ENCODE results near the gene ZNF148. TPM values are rescaled to one million over a fixed set of nuclear protein-coding genes. Genes with fewer than 3 reads are reported as not detected.

Gene ZNF148
- total RNA-seq, 1 donor from 2014 or later, result 45.2 TPM

Other genes with a start within 250 kb of the ZNF148 start
- gene SLC12A8, start 162.6 kb downstream of the ZNF148 start, total RNA-seq, result 0.15 and 1.0 TPM in 2 replicates
- 34.6 and 38.1 TPM in 2 replicates for gene SNX4, start 144.9 kb upstream of the ZNF148 start, total RNA-seq
- 11.2 and 11.8 TPM in 2 replicates for gene OSBPL11, start 220.2 kb upstream of the ZNF148 start, total RNA-seq